Measurements from ENCODE around the gene C11orf65.

The C11orf65 gene

GRCh38 chr11:108495326-108495725 is 28.0 kb upstream of the C11orf65 start:
- H3K4me3 ChIP-seq (ENCODE audit: low read length): no peak overlapping the region
- TF ChIP-seq, protein P1, sequence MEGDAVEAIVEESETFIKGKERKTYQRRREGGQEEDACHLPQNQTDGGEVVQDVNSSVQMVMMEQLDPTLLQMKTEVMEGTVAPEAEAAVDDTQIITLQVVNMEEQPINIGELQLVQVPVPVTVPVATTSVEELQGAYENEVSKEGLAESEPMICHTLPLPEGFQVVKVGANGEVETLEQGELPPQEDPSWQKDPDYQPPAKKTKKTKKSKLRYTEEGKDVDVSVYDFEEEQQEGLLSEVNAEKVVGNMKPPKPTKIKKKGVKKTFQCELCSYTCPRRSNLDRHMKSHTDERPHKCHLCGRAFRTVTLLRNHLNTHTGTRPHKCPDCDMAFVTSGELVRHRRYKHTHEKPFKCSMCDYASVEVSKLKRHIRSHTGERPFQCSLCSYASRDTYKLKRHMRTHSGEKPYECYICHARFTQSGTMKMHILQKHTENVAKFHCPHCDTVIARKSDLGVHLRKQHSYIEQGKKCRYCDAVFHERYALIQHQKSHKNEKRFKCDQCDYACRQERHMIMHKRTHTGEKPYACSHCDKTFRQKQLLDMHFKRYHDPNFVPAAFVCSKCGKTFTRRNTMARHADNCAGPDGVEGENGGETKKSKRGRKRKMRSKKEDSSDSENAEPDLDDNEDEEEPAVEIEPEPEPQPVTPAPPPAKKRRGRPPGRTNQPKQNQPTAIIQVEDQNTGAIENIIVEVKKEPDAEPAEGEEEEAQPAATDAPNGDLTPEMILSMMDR (conservative IDR thresholded peaks at IDR 0.05; ENCODE audit: low read length): no peak
- no peak for DNase-seq (ENCODE audit: low read depth)

DNA sequence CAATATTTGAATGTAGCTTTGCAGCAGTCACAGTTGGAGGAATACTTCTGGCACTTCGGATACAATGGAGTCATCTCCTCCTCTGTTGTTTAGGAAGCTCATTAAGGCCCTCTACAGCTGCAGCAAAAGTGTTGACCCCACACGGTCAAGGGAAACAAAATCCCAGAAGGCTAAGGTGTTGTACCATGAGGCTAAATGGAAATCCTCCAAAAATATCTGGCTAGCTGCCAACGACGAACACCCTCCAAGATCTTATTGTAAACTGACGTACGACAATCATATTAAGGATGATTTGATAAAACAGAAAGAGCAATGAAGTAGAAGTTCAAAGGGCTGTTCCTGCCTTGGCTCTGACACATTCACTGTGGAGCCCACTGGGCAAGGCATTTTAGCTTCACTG is 26.9 kb upstream of the C11orf65 start:
- TF ChIP-seq, protein P1 (conservative IDR thresholded peaks at IDR 0.05; ENCODE audit: low read length): no peak
- no peak for DNase-seq (ENCODE audit: low read depth)
- H3K4me3 ChIP-seq (ENCODE audit: low read length): no peak overlapping the region

GRCh38 chr11:108491936-108492335 is 24.6 kb upstream of the C11orf65 start:
- H3K4me3 ChIP-seq (ENCODE audit: low read length): no peak overlapping the region
- DNase-seq (ENCODE audit: low read depth): no peak
- TF ChIP-seq, protein P1 (conservative IDR thresholded peaks at IDR 0.05; ENCODE audit: low read length): no peak

GRCh38 chr11:108486828-108487227 is 19.5 kb upstream of the C11orf65 start:
- no peak for DNase-seq (ENCODE audit: low read depth)
- H3K4me3 ChIP-seq (ENCODE audit: low read length): no peak overlapping the region
- TF ChIP-seq, protein P1 (conservative IDR thresholded peaks at IDR 0.05; ENCODE audit: low read length): no peak

GRCh38 chr11:108486331-108486730 is 19.0 kb upstream of the C11orf65 start:
- TF ChIP-seq, protein P1 (conservative IDR thresholded peaks at IDR 0.05; ENCODE audit: low read length): no peak
- no peak overlapping the region for H3K4me3 ChIP-seq (ENCODE audit: low read length)
- DNase-seq (ENCODE audit: low read depth): no peak

DNA sequence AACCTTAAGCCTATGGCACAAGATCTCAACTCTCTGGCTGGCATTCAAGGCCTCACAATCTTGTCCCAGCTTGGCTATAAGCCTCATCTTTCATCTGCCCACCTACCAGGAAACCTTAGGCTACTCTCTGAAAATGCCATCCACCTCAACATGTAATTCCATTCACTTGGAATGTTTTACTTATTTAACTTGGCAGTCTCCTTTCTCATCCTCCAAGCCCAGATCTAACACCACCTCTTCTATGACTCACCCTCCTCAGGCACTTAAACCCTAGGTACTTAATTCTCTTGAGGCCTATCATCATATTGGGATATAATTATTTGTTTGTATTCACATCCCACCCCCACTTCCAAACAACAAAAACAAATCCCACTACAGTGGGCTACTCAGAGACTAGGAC is 15.8 kb upstream of the C11orf65 start:
- TF ChIP-seq, protein P1 (conservative IDR thresholded peaks at IDR 0.05; ENCODE audit: low read length): no peak
- H3K4me3 ChIP-seq (ENCODE audit: low read length): no peak overlapping the region
- no peak for DNase-seq (ENCODE audit: low read depth)

DNA sequence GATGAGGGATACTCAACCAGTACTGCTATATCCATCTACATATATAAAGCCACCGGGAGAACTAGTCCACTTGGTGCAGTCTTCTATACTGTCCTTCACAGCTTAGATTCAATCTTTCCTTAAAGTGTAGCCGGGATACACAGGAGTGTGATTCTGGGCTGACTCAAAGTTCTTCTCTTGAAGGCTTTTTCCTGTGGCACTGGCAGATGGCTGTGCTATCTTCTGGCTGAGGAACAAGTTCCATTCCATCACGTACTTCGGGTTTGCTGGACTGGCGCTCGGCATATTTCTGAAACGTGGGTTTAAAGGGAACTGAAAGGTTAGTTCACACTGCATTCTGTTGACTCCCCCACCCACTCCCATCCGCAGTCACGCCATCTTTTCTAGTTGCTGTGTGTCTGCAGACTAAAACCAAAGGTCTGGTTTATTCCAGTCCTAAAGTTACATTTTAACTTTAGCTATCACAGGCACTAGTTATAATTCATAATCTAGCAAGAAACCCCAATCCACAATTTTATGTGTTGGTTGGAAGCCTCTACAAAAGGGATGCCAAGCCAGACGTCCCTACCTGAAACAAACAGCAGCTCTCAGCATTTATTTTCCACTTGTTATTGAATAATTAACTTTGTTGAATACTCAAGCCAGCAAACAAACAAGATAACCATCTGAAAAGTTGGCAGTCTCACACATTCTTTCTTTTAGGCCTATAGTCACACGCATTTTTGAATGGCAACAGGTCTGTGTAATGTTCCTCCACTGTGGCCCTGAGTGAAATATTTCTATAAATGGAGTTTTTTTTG is 7.5 kb upstream of the C11orf65 start:
- H3K4me3 ChIP-seq (ENCODE audit: low read length): no peak overlapping the region
- no peak for DNase-seq (ENCODE audit: low read depth)
- TF ChIP-seq, protein P1 (conservative IDR thresholded peaks at IDR 0.05; ENCODE audit: low read length): no peak

Measured in AG10803 (cell line).